ENCODE results near the gene LRMDA. TPM values are rescaled to one million over a fixed set of nuclear protein-coding genes. Genes with fewer than 3 reads are reported as not detected.

The LRMDA gene
- total RNA-seq, 1 donor = under 0.01 TPM

- TF ChIP-seq CTCF (IDR thresholded peaks at IDR 0.05; ENCODE audit: insufficient read depth, low read depth, low read length) = no peak
- no peak for DNase-seq (ENCODE audit: low read depth)
- no peak overlapping the region for H3K4me3 ChIP-seq (ENCODE audit: low read depth, low read length)
Observed at GRCh38 chr10:76291175-76291574, 859.8 kb downstream of the LRMDA start.

GRCh38 chr10:76291885-76292284 lies 860.5 kb downstream of the LRMDA start:
- no peak for DNase-seq (ENCODE audit: low read depth)
- H3K4me3 ChIP-seq (ENCODE audit: low read depth, low read length) = no peak overlapping the region
- TF ChIP-seq CTCF (IDR thresholded peaks at IDR 0.05; ENCODE audit: insufficient read depth, low read depth, low read length) = no peak

GRCh38 chr10:76296957-76297356 lies 865.5 kb downstream of the LRMDA start:
- peak; percentile 88 for DNase-seq (ENCODE audit: low read depth)
- no peak for TF ChIP-seq CTCF (IDR thresholded peaks at IDR 0.05; ENCODE audit: insufficient read depth, low read depth, low read length)
- H3K4me3 ChIP-seq (ENCODE audit: low read depth, low read length) = no peak overlapping the region

GRCh38 chr10:76297358-76297757 lies 865.9 kb downstream of the LRMDA start:
- no peak overlapping the region for H3K4me3 ChIP-seq (ENCODE audit: low read depth, low read length)
- no peak for DNase-seq (ENCODE audit: low read depth)
- TF ChIP-seq CTCF (IDR thresholded peaks at IDR 0.05; ENCODE audit: insufficient read depth, low read depth, low read length) = no peak

GRCh38 chr10:76297780-76298281 lies 866.4 kb downstream of the LRMDA start:
- no peak for DNase-seq (ENCODE audit: low read depth)
- H3K4me3 ChIP-seq (ENCODE audit: low read depth, low read length) = no peak overlapping the region
- no peak for TF ChIP-seq CTCF (IDR thresholded peaks at IDR 0.05; ENCODE audit: insufficient read depth, low read depth, low read length)

- no peak for DNase-seq (ENCODE audit: low read depth)
- no peak overlapping the region for H3K4me3 ChIP-seq (ENCODE audit: low read depth, low read length)
- no peak for TF ChIP-seq CTCF (IDR thresholded peaks at IDR 0.05; ENCODE audit: insufficient read depth, low read depth, low read length)
Observed at GRCh38 chr10:76298329-76298728, 866.9 kb downstream of the LRMDA start.

GRCh38 chr10:76299501-76299900 lies 868.1 kb downstream of the LRMDA start:
- no peak overlapping the region for H3K4me3 ChIP-seq (ENCODE audit: low read depth, low read length)
- no peak for TF ChIP-seq CTCF (IDR thresholded peaks at IDR 0.05; ENCODE audit: insufficient read depth, low read depth, low read length)
- no peak for DNase-seq (ENCODE audit: low read depth)

All from fibroblast of villous mesenchyme (primary cell).